ENCODE results near the gene FLT3. TPM values are rescaled to one million over a fixed set of nuclear protein-coding genes. Genes with fewer than 3 reads are reported as not detected.
A peak's percentile ranks its signal among the peaks of the same experiment; 100 is the strongest.

FLT3 gene
- total RNA-seq, 3 donors from 2014 or later (not counting 1 experiment from before 2014, with no cell fraction given): 0.39 to 1.8 (median 1.1) TPM

DNA sequence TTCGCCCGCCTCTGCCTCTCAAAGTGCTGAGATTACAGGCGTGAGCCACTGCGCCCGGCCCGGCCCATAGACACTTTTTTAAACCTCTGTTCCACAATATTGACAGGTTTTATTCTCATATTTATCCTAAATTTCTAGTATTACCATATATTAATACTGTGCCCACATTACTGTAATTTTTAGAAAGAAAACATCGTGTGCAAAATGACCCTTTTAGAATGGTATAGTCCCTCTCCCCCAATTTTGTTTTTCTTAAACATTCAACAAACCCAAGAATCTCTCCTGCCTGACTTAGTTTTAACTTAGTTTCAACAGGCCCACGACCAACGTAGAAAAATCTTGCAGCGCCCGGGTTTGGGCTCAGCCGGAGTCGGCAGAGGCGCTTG is 140.4 kb downstream of the FLT3 start:
- no peaks in the 10 kb centered on the region for H3K9me3 Mint-ChIP-seq
- H3K4me1 ChIP-seq (ENCODE audit: control insufficient read depth, insufficient read depth, low read length): peaks cover 14% of the 10 kb centered on the region
- peaks cover 53% of the 10 kb centered on the region for H3K27me3 ChIP-seq (ENCODE audit: control insufficient read depth, insufficient read depth, low read length)
- no peak overlapping the region for H3K4me3 ChIP-seq (ENCODE audit: low read length)
- intact Hi-C loops (cut with micrococcal nuclease): loop anchor here (10.0 kb wide), 1 partner anchor 585 kb away; no protein-coding TSS in a partner anchor
- WGBS (ENCODE audit: insufficient coverage): 27% methylated on average over 14 of the region's 14 CpGs
- no peaks in the 10 kb centered on the region for H3K9me3 ChIP-seq (ENCODE audit: control insufficient read depth, insufficient read depth, low read length)
- H3K27ac Mint-ChIP-seq: no peak overlapping the region
- ATAC-seq (no peak), DNase-seq (no peak)
- TF ChIP-seq, protein P1, sequence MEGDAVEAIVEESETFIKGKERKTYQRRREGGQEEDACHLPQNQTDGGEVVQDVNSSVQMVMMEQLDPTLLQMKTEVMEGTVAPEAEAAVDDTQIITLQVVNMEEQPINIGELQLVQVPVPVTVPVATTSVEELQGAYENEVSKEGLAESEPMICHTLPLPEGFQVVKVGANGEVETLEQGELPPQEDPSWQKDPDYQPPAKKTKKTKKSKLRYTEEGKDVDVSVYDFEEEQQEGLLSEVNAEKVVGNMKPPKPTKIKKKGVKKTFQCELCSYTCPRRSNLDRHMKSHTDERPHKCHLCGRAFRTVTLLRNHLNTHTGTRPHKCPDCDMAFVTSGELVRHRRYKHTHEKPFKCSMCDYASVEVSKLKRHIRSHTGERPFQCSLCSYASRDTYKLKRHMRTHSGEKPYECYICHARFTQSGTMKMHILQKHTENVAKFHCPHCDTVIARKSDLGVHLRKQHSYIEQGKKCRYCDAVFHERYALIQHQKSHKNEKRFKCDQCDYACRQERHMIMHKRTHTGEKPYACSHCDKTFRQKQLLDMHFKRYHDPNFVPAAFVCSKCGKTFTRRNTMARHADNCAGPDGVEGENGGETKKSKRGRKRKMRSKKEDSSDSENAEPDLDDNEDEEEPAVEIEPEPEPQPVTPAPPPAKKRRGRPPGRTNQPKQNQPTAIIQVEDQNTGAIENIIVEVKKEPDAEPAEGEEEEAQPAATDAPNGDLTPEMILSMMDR (IDR thresholded peaks at IDR 0.05): no peak
- peak overlapping the region; percentile 37 for H3K4me3 Mint-ChIP-seq
- peaks cover 0 to 4% of the 10 kb centered on the region in 2 donors for H3K4me1 Mint-ChIP-seq
- H3K27me3 Mint-ChIP-seq (ENCODE audit: low read depth in 2 of 2): peaks cover 54 to 81% of the 10 kb centered on the region in 2 donors
- no peak overlapping the region for H3K27ac ChIP-seq (ENCODE audit: low read length)
- no peaks in the 10 kb centered on the region for H3K36me3 ChIP-seq (ENCODE audit: control insufficient read depth, insufficient read depth, low read length)
- H3K36me3 Mint-ChIP-seq: no peaks in the 10 kb centered on the region

DNA sequence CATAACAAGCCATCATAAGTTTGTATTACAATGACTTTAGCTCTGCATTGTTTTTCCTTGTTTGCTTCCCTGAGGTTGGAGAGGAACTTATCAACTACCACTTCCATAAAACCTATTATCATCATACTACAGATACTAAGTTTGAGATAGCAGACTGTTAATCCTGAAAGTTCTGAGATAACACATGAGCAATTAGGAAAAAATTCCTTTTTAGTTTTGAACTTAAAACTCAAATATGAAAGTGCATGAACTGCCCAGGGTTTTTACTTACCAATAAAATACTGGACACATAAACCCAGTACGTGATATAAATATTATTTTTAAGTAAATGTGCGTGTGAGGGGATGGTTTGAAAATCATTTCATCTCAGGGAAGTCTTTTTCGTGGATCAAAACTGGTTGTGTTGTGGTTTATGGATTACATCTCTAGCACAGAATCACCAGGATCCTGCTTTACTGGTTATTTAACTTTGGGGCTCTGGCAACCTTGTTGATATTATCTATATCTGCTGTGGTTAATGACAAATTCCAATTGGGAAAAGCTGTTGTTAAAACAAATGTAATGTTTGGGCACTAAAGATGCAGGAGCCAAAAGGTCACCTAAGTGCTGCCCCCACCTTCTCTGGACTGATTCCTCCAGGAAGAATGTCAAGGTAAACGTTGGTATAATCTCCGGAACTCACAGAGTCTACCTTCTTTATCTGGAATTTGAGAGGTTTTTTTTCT is 143.6 kb downstream of the FLT3 start:
- intact Hi-C loops (cut with micrococcal nuclease): loop anchor here (10.0 kb wide), 1 partner anchor 582 kb away; no protein-coding TSS in a partner anchor
- H3K4me1 Mint-ChIP-seq: peaks cover 6 to 16% of the 10 kb centered on the region in 2 donors
- Histone ChIP-seq H3K4me1 (ENCODE audit: control insufficient read depth, insufficient read depth, low read length) (peaks cover 30% of the 10 kb centered on the region), H3K36me3 (ENCODE audit: control insufficient read depth, insufficient read depth, low read length) (no peaks in the 10 kb centered on the region), H3K9me3 (ENCODE audit: control insufficient read depth, insufficient read depth, low read length) (no peaks in the 10 kb centered on the region), H3K27ac (ENCODE audit: low read length) (no peak overlapping the region), H3K27me3 (ENCODE audit: control insufficient read depth, insufficient read depth, low read length) (peaks cover 50% of the 10 kb centered on the region), H3K4me3 (ENCODE audit: low read length) (no peak overlapping the region)
- H3K36me3 Mint-ChIP-seq: no peaks in the 10 kb centered on the region
- TF ChIP-seq, protein P1 (IDR thresholded peaks at IDR 0.05): no peak
- no peaks in the 10 kb centered on the region for H3K9me3 Mint-ChIP-seq
- H3K4me3 Mint-ChIP-seq: no peak overlapping the region
- 27% methylated on average over 2 of the region's 5 CpGs for WGBS (ENCODE audit: insufficient coverage)
- no peak for ATAC-seq
- peaks cover 53 to 71% of the 10 kb centered on the region in 2 donors for H3K27me3 Mint-ChIP-seq (ENCODE audit: low read depth in 2 of 2)
- DNase-seq: no peak
- H3K27ac Mint-ChIP-seq: no peak overlapping the region

DNA sequence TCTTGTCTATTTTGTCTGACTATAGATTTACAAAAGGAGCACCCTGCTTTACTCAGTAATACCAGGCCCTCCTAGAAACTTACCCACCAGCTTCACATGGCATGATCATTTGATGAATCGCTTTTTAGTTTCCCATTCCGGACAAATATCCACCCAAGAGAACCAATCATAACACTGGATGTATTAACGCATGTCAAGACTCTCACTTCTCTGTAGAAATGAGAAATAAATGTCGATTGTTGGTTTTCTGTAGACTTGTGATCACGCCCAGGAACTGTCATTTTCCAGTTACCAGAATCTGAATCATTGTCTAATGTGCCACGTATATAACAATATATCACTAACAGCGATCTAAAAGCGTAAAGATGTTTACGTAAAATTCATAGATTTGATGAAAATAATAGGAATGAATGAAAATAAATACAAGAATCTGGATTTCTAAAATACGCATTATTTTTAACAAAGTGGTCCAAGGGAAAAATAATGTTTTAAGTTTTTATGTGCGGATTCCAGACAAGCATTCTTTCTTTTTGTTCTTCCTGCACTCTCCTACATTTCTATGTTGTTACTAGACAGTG is 145.3 kb downstream of the FLT3 start:
- Histone ChIP-seq H3K4me3 (ENCODE audit: low read length) (no peak overlapping the region), H3K4me1 (ENCODE audit: control insufficient read depth, insufficient read depth, low read length) (peaks cover 19% of the 10 kb centered on the region)
- intact Hi-C loops (cut with micrococcal nuclease): loop anchor here (10.0 kb wide), 1 partner anchor 580 kb away; no protein-coding TSS in a partner anchor

More for the DNA sequence above, 145.3 kb downstream of the FLT3 start:
- Mint-ChIP-seq H3K4me3 (peak overlapping the region; percentile 41), H3K36me3 (no peaks in the 10 kb centered on the region), H3K9me3 (no peaks in the 10 kb centered on the region), H3K4me1 (peaks cover 6 to 13% of the 10 kb centered on the region in 2 donors), H3K27me3 (ENCODE audit: low read depth in 2 of 2) (peaks cover 54 to 73% of the 10 kb centered on the region in 2 donors), H3K27ac (no peak overlapping the region)
- peaks cover 42% of the 10 kb centered on the region for H3K27me3 ChIP-seq (ENCODE audit: control insufficient read depth, insufficient read depth, low read length)
- no peaks in the 10 kb centered on the region for H3K36me3 ChIP-seq (ENCODE audit: control insufficient read depth, insufficient read depth, low read length)
- DNase-seq (no peak), ATAC-seq (no peak)
- TF ChIP-seq, protein P1 (IDR thresholded peaks at IDR 0.05): no peak
- no peak overlapping the region for H3K27ac ChIP-seq (ENCODE audit: low read length)
- H3K9me3 ChIP-seq (ENCODE audit: control insufficient read depth, insufficient read depth, low read length): no peaks in the 10 kb centered on the region
- 15% methylated on average over 2 of the region's 11 CpGs for WGBS (ENCODE audit: insufficient coverage)
